ENCODE data around the gene CYTH1. TPM values are rescaled to one million over a fixed set of nuclear protein-coding genes. Genes with fewer than 3 reads are reported as not detected.

Gene CYTH1
- polyA plus RNA-seq, 1 donor from 2014 or later: 120 TPM

- Histone ChIP-seq H3K79me2 (replicated peaks; ENCODE audit: insufficient read depth, low read length) (no peaks in the 10 kb centered on the region), H3K4me3 (ENCODE audit: low read length) (no peak overlapping the region), H3K9me2 (ENCODE audit: insufficient read depth, low read length) (no peaks in the 10 kb centered on the region), H3F3A (ENCODE audit: insufficient read depth, low read length, poor library complexity, severe bottlenecking) (no peaks in the 10 kb centered on the region), H3K27ac (ENCODE audit: low read length) (no peak overlapping the region), H3K27me3 (ENCODE audit: insufficient read depth, low read depth, low read length) (no peaks in the 10 kb centered on the region), H3K4me2 (ENCODE audit: low read length) (no peak overlapping the region), H3K9ac (ENCODE audit: low read length) (no peak overlapping the region), H3K9me3 (ENCODE audit: low read length) (no peaks in the 10 kb centered on the region), H2AFZ (ENCODE audit: low read depth, low read length) (no peak overlapping the region), H3K36me3 (ENCODE audit: insufficient read depth, low read length) (peaks cover 3% of the 10 kb centered on the region), H4K20me1 (ENCODE audit: insufficient read depth) (no peaks in the 10 kb centered on the region)
- TF ChIP-seq POLR2AphosphoS5 (IDR thresholded peaks at IDR 0.05): no peak
Measured at GRCh38 chr17:78812855-78813254, 30.8 kb upstream of the CYTH1 start.

GRCh38 chr17:78808163-78808562 is 26.1 kb upstream of the CYTH1 start:
- H3K4me3 ChIP-seq (ENCODE audit: low read length): no peak overlapping the region
- no peaks in the 10 kb centered on the region for H3K36me3 ChIP-seq (ENCODE audit: insufficient read depth, low read length)
- H3K9me2 ChIP-seq (ENCODE audit: insufficient read depth, low read length): no peaks in the 10 kb centered on the region
- no peak overlapping the region for H2AFZ ChIP-seq (ENCODE audit: low read depth, low read length)
- H3K4me2 ChIP-seq (ENCODE audit: low read length): no peak overlapping the region
- no peak overlapping the region for H3K9ac ChIP-seq (ENCODE audit: low read length)
- H3F3A ChIP-seq (ENCODE audit: insufficient read depth, low read length, poor library complexity, severe bottlenecking): no peaks in the 10 kb centered on the region
- TF ChIP-seq CTCF (IDR thresholded peaks at IDR 0.05; ENCODE audit: poor library complexity, severe bottlenecking) (no peak), EP300 (conservative IDR thresholded peaks at IDR 0.05; ENCODE audit: poor library complexity, severe bottlenecking) (no peak), POLR2AphosphoS5 (IDR thresholded peaks at IDR 0.05) (no peak), REST (IDR thresholded peaks at IDR 0.05; ENCODE audit: borderline replicate concordance) (no peak), EZH2 (IDR thresholded peaks at IDR 0.05; ENCODE audit: borderline replicate concordance, insufficient read depth, low read length, poor library complexity, severe bottlenecking) (no peak), RAD21 (conservative IDR thresholded peaks at IDR 0.05) (no peak), TAF1 (IDR thresholded peaks at IDR 0.05; ENCODE audit: low read depth) (no peak), SMC3 (conservative IDR thresholded peaks at IDR 0.05; ENCODE audit: poor library complexity) (no peak), MXI1 (conservative IDR thresholded peaks at IDR 0.05; ENCODE audit: poor library complexity, severe bottlenecking) (no peak)
- no peaks in the 10 kb centered on the region for H4K20me1 ChIP-seq (ENCODE audit: insufficient read depth)
- H3K79me2 ChIP-seq (replicated peaks; ENCODE audit: insufficient read depth, low read length): no peaks in the 10 kb centered on the region
- H3K27me3 ChIP-seq (ENCODE audit: insufficient read depth, low read depth, low read length): no peaks in the 10 kb centered on the region
- H3K27ac ChIP-seq (ENCODE audit: low read length): no peak overlapping the region
- no peaks in the 10 kb centered on the region for H3K9me3 ChIP-seq (ENCODE audit: low read length)

DNA sequence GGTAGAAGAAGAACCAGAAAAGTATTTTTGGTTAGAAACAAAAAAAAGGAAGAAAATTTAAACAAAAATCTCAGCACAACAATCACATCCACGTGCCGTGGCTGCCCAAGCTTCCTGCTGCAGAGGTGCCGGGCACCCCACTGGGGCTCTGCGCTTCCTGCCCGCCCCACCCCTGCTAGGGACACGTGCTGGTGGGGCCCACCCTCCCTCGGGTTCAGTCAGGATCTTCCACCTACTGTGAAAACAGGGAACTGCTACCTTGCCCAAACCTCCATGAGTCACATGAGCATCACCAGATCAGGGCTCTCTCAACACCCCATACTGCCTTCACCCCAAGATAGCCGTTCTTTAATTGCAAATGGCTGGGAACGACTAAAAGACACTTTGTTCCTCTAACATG is 24.4 kb upstream of the CYTH1 start:
- Histone ChIP-seq H3K79me2 (replicated peaks; ENCODE audit: insufficient read depth, low read length) (no peaks in the 10 kb centered on the region), H2AFZ (ENCODE audit: low read depth, low read length) (no peak overlapping the region), H3K4me2 (ENCODE audit: low read length) (no peak overlapping the region), H3K27ac (ENCODE audit: low read length) (no peak overlapping the region), H3F3A (ENCODE audit: insufficient read depth, low read length, poor library complexity, severe bottlenecking) (no peaks in the 10 kb centered on the region), H3K36me3 (ENCODE audit: insufficient read depth, low read length) (no peaks in the 10 kb centered on the region), H3K4me3 (ENCODE audit: low read length) (no peak overlapping the region), H3K9me3 (ENCODE audit: low read length) (no peaks in the 10 kb centered on the region), H3K9ac (ENCODE audit: low read length) (no peak overlapping the region), H4K20me1 (ENCODE audit: insufficient read depth) (no peaks in the 10 kb centered on the region), H3K27me3 (ENCODE audit: insufficient read depth, low read depth, low read length) (no peaks in the 10 kb centered on the region), H3K9me2 (ENCODE audit: insufficient read depth, low read length) (no peaks in the 10 kb centered on the region)
- no peak for TF ChIP-seq SMC3 (conservative IDR thresholded peaks at IDR 0.05; ENCODE audit: poor library complexity)
- TF ChIP-seq TAF1 (IDR thresholded peaks at IDR 0.05; ENCODE audit: low read depth): no peak
- no peak for TF ChIP-seq EZH2 (IDR thresholded peaks at IDR 0.05; ENCODE audit: borderline replicate concordance, insufficient read depth, low read length, poor library complexity, severe bottlenecking)
- no peak for TF ChIP-seq POLR2AphosphoS5 (IDR thresholded peaks at IDR 0.05)
- TF ChIP-seq MXI1 (conservative IDR thresholded peaks at IDR 0.05; ENCODE audit: poor library complexity, severe bottlenecking): no peak
- TF ChIP-seq CTCF (IDR thresholded peaks at IDR 0.05; ENCODE audit: poor library complexity, severe bottlenecking): no peak
- TF ChIP-seq EP300 (conservative IDR thresholded peaks at IDR 0.05; ENCODE audit: poor library complexity, severe bottlenecking): no peak
- no peak for TF ChIP-seq RAD21 (conservative IDR thresholded peaks at IDR 0.05)
- no peak for TF ChIP-seq REST (IDR thresholded peaks at IDR 0.05; ENCODE audit: borderline replicate concordance)

All from neural cell (in vitro differentiated cells).